ENCODE results near the gene USP32.
"Not testable (repeated sequence)": the region's sequence is repeated elsewhere in the genome, so short reads cannot be mapped to it uniquely, and the experiment has no call there.

Gene USP32

DNA sequence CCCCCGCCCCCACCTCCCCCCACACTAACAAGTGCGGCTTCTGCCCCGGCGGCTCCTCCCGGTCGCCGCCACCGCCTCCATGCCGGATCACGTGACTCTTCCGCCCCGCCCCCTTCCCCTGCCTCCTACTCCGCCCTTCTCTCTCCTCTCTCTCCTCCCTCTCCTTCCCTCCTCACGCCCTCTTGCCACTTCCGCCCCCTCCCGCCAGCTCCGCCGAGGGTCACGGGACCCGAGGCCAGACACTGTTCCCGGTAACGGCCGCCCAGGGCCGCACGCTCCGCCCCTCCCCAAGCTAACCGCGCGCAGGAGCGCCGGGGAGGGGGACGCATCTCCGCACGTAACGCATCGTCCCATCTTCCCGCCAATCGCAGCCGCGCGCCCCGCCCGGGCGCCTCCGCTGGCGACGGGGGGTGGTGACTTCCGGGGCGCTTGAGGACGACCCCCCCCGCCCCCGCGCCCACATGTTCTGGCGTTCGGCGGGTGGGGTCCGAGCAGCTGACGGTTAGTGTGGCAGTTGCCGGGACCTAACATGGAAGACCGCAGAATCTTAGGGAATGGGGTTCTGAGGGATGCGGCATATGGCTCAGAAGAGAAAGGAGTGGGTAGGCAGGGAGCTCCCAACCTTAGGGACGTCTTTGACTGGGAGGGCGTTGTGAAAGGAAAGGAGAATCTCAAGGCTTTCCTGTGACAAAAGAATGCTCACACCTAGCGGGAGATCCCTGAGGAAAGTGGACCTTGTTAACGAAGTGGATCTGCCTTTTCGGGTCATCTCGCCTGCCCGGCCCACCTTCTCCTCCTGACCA, at the start of gene USP32:
Gene USP32 (minus strand): TSS at position 92 of the 803 bp plus-strand sequence. CDS start 194 bp downstream, outside the sequence.
- peak; percentile 99 for DNase-seq (ENCODE audit: low spot score)

- no peak for DNase-seq (ENCODE audit: low spot score)
Observed at GRCh38 chr17:60439501-60439900, 47.6 kb upstream of the USP32 start.

- DNase-seq (ENCODE audit: low spot score) = no peak
Observed at GRCh38 chr17:60436676-60437075, 44.7 kb upstream of the USP32 start.

DNA sequence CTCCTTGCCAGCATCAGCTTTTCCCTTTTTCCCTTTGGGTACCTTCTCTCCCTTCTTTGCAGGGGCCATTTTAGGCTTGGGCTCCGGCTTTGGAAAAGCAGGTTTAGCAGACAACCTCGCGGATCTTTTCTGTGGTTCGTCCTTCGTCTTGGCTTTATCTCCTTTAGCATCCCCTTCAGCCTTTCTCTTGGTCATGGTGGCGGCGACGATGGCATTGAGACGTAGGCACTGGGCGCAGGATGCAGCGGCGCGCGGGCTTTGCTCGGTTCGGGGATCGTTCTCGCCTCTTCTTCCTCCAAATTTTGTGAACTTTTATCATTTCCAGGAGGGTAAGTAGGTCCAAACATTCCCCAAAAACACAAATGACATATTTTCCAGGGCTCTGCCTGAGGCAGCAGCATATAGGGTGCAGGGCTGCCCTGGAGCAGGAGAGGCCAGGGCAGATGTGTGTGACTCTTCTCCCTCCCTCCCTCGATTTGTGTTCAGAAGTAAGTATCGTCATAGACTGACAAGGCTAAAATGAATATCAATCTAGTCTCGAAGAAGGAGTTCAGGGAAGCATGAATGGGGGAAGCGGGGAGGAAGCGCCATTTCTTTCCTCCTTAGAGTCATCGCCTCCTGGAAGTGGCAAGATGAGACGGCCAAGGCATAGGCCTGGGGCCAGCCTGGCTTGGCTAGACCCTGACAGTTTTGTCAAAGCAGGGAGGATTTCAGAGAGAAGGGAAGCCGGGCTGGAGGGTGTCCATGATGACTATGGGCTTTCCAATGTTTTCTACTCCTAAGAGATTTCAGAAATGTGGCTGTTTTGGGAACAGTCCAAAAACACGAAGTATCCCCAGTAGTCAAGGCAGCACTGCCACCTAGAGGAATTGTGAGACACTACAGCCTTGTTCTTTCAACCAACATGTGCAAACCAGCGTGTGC, 43.6 kb upstream of the USP32 start:
- peak; percentile 72 for DNase-seq (ENCODE audit: low spot score)

GRCh38 chr17:60433021-60433997, 41.4 kb upstream of the USP32 start:
- DNase-seq (ENCODE audit: low spot score) = not testable (repeated sequence)

GRCh38 chr17:60430561-60430960, 38.6 kb upstream of the USP32 start:
- not testable (repeated sequence) for DNase-seq (ENCODE audit: low spot score)

GRCh38 chr17:60428491-60428890, 36.6 kb upstream of the USP32 start:
- DNase-seq (ENCODE audit: low spot score) = not testable (repeated sequence)

GRCh38 chr17:60426596-60426995, 34.7 kb upstream of the USP32 start:
- no peak for DNase-seq (ENCODE audit: low spot score)

GRCh38 chr17:60425626-60426025, 33.7 kb upstream of the USP32 start:
- DNase-seq (ENCODE audit: low spot score) = no peak

DNA sequence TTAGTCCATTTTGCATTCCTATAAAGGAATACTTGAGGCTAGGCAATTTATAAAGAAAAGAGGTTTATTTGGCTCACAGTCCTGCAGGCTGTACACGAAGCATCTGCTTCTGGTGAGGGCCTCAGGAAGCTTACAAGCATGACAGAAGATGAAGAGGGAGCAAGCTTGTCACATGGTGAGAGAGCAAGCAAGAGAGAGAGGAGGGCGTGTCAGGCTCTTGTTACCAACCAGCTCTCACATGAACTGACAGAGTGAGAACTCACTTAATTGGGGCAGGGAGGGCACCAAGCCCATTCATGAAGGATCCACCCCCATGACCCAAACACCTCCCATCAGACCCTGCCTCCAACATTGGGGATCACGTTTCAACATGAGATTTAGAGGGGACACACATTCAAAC, 31.9 kb upstream of the USP32 start:
- DNase-seq (ENCODE audit: low spot score) = no peak

DNA sequence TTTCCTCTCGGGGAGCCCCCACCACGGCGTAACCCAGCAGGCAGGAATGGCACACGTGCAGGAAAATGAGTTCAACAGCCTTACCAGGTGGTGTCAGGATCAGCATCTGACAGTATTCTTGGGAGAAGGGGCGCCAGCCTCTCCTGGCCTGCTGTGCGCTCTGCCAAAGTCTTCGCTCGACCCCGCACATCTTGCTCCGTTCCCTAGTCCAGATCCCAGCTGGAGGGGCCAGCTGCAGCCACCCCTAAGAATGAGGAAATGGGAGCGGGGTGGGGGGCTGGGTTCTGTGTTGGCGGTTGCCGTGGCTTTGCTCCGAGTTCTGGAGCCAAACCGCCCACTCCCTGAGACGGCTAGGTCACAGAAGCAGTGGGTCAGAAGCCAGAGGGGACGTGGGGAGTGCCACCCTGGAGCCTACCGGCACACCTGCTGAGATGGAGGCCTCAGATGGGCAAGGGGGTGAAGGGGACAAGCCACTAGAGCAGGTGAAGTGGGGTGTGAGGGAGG, 30.3 kb upstream of the USP32 start, which contains the start of gene CHCT1:
Gene CHCT1 (plus strand): TSS at position 328 of the 504 bp plus-strand sequence. CDS start 104 bp downstream, at position 432.
- no peak for DNase-seq (ENCODE audit: low spot score)

DNA sequence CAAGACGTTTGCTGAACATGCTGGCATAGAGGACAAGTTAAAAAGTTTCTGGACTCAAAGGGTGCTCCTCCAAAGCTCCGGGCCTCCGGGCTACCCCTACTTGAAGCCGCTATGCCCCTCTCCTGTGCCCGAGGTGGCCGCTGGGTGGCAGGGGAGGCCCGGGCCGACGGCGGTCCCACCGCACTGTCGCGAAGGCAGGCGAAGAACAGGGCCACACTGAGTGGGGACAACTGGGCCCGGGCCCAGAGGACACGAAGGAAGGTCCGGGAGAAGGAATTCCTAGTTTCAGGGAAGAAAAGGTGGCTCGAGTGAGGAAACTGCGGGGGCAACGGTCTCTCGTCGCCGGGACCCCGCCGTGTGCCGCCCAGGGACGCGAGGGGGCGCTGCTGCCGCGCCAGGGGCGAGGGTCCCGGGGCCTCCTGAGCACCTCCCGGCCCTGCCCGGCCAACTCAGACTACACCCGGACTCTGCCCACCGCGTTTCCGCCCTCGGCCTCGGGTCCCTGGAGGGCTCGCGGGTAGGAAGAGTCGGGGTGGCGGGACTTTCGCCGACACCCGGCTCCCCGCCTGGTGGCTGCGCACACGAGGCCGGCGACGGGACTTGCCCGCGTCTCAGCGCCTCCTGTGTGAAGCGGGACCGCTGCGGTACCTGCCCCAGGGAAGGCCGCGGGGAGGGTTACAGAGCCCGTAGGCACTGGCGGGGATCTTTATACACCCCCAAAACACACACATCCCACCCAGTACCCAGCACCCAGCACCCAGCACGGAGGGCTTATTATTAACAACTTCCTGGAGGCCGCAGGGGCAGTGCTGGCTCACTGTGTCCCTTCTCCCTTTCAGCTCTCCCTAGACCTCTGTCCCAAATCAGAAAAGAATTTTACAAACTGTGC, 29.6 kb upstream of the USP32 start:
- peak; percentile 68 for DNase-seq (ENCODE audit: low spot score)

GRCh38 chr17:60419875-60420274, 27.9 kb upstream of the USP32 start:
- DNase-seq (ENCODE audit: low spot score) = not testable (repeated sequence)

GRCh38 chr17:60419003-60419402, 27.1 kb upstream of the USP32 start:
- not testable (repeated sequence) for DNase-seq (ENCODE audit: low spot score)

- no peak for DNase-seq (ENCODE audit: low spot score)
Observed at GRCh38 chr17:60416368-60416925, 24.5 kb upstream of the USP32 start.

DNA sequence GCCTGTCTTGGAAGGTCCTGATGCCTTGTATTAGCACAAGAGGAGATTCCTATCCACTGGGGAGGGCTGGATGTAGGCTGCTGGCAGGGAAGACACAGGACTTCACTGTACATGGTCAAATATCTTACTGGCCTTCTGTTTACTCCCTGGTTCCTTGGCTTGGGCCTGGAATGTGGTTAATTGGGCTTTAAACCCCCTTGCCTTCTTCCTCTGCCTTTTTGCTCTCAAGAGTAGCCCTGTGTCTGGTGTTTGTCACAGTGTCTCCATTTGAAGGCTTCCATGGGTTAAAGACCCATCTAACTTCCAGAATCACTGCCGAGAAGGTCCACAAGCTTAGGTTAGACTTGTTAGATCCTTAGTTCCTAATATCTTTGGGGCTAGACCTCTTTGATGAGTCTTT, 23.2 kb upstream of the USP32 start:
- no peak for DNase-seq (ENCODE audit: low spot score)

GRCh38 chr17:60412701-60413100, 20.8 kb upstream of the USP32 start:
- DNase-seq (ENCODE audit: low spot score) = no peak

GRCh38 chr17:60410001-60410400, 18.1 kb upstream of the USP32 start:
- DNase-seq (ENCODE audit: low spot score) = no peak

DNA sequence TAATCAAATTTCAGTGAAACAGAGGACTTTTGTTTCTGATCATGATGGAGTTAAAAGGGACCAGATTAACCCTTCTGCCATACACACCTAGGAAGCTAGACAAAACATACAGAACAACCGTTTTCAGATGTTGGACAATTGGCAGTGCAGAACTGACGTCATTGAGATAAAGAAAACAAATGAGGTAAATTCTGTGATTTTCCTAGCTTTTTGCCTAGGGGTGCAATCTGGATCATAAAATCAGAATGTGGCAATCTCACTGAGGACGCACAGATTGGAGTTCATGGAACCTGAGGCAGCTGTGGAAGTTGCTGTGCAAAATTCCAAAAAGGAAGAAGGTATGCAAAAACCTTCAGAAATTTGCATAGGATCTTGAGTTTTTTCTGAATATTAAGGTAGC, 15.0 kb upstream of the USP32 start:
- DNase-seq (ENCODE audit: low spot score) = no peak

- DNase-seq (ENCODE audit: low spot score) = no peak
Observed at GRCh38 chr17:60403962-60404361, 12.0 kb upstream of the USP32 start.
